Brain microvascular endothelial cell (primary cell): ENCODE results near the gene ANKRD18A.
"Not testable (repeated sequence)": the region's sequence is repeated elsewhere in the genome, so short reads cannot be mapped to it uniquely, and the experiment has no call there.

Source experiments
- DNase-seq: peaks from one replicate; pipeline ENCODE4 v3.0.0-alpha.2; 2020
- H3K27ac ChIP-seq: fragments of 250-450 bp; sonication (Bioruptor Pico); 2 replicates; pipeline ENCODE4 v1.5.1; 2020; ENCODE audit warnings: mild to moderate bottlenecking, moderate library complexity
- H3K27me3 ChIP-seq: fragments of 250-450 bp; sonication (Bioruptor Pico); replicated peaks from 2 replicates; pipeline ENCODE4 v1.5.1; 2020; ENCODE audit warnings: mild to moderate bottlenecking
- H3K36me3 ChIP-seq: fragments of 250-450 bp; sonication (Bioruptor Pico); replicated peaks from 2 replicates; pipeline ENCODE4 v1.5.1; 2020; ENCODE audit warnings: mild to moderate bottlenecking
- H3K4me3 ChIP-seq: 2 replicates; pipeline ENCODE4 v1.5.1; 2011; ENCODE audit warnings: low read depth, mild to moderate bottlenecking, control low read depth, low read length, moderate library complexity
- CTCF ChIP-seq: IDR thresholded peaks from 2 replicates; pipeline ENCODE4 v1.5.1; 2011; ENCODE audit warnings: low read depth, mild to moderate bottlenecking, moderate library complexity, low read length, control low read depth, inconsistent platforms; ENCODE audit errors: missing control alignments
- in situ Hi-C: cut with HindIII; loops from 2 replicates; pipeline ENCODE4 v1.10.0; 2017; ENCODE audit warnings: low sequenced_read_pairs, low pct_ligation_motif_present

Gene ANKRD18A

GRCh38 chr9:38561134-38561533 is 59.3 kb downstream of the ANKRD18A start:
- in situ Hi-C loops, H3K27ac ChIP-seq, H3K27me3 ChIP-seq, DNase-seq, H3K4me3 ChIP-seq, H3K36me3 ChIP-seq: not testable (repeated sequence)

- H3K27me3 ChIP-seq, H3K27ac ChIP-seq, H3K36me3 ChIP-seq, in situ Hi-C loops, DNase-seq, H3K4me3 ChIP-seq: not testable (repeated sequence)
Observed at GRCh38 chr9:38559172-38559571, 61.2 kb downstream of the ANKRD18A start.

DNA sequence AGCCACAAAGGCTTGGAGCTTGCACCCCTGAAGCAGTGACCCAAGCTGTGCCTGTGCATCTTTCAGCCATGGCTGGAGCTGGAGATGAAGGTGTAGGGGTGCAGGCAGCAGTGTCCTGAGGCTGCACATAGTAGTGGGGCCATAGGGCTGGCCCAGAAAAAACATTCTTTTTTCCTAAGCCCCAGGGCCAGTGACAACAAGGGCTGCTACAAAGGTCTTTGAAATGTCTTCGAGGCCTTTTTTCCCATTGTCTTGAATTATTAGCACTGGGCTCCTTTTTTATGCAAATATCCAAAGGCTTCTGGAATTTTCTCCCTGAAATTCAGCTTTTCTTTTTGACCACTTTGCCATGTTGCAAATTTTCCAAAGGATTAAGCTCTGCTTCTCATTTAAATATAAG is 62.6 kb downstream of the ANKRD18A start:
- H3K27ac ChIP-seq, H3K36me3 ChIP-seq, in situ Hi-C loops, DNase-seq, H3K4me3 ChIP-seq, H3K27me3 ChIP-seq: not testable (repeated sequence)

DNA sequence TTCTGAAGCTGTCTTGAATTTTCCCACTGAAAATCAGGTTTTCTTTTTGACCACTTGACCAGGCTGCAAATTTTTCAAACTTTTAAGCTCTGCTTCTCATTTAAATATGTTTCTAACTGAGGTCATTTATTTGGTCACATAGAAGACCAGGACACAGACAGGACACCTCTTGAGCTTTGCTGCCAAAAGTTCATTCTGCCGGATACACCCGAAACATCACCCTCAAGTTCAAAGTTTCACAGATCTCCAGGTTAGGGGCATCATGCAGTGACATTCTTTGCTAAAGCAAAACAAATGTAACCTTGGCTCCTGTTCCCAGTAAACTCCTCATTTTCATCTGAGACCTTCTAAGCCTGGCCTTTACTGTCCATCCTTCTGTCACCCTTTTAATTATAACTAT is 65.4 kb downstream of the ANKRD18A start:
- H3K36me3 ChIP-seq, H3K27me3 ChIP-seq, H3K27ac ChIP-seq, in situ Hi-C loops, H3K4me3 ChIP-seq, DNase-seq: not testable (repeated sequence)

DNA sequence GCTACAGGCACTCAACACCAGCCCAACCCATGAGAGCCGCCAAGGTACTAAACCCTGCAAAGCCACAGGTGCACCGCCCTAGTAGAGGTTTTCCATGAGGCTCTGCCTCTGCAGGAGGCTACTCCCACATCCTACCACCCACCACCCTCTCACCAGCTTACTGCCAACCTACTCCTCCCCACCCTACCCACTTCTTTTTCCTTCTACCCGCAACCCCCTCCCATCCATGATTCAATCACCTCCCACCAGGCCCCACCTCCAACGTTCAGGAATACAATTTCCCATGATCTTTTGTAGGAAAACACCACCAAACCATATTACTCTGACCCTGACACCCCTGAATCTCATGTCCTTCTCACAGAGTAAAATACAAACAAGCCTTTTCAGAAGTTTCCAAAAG is 67.4 kb downstream of the ANKRD18A start:
- H3K27me3 ChIP-seq, in situ Hi-C loops, DNase-seq, H3K4me3 ChIP-seq, H3K36me3 ChIP-seq, H3K27ac ChIP-seq: not testable (repeated sequence)

- H3K36me3 ChIP-seq, H3K27ac ChIP-seq, H3K27me3 ChIP-seq, H3K4me3 ChIP-seq, in situ Hi-C loops, DNase-seq: not testable (repeated sequence)
Observed at GRCh38 chr9:38546497-38547163, 73.8 kb downstream of the ANKRD18A start.

- H3K27ac ChIP-seq, H3K27me3 ChIP-seq, H3K36me3 ChIP-seq, in situ Hi-C loops, H3K4me3 ChIP-seq: not testable (repeated sequence)
- peak; percentile 20 for DNase-seq
Observed at GRCh38 chr9:38540535-38540934, 79.9 kb downstream of the ANKRD18A start.

GRCh38 chr9:38529317-38529716 is 91.1 kb downstream of the ANKRD18A start:
- no peak for TF ChIP-seq CTCF
- in situ Hi-C loops: no loop called here
- no peak overlapping the region for H3K27ac ChIP-seq
- no peak overlapping the region for H3K4me3 ChIP-seq
- no peak for DNase-seq
- H3K27me3 ChIP-seq: no peaks in the 10 kb centered on the region
- H3K36me3 ChIP-seq: no peaks in the 10 kb centered on the region

DNA sequence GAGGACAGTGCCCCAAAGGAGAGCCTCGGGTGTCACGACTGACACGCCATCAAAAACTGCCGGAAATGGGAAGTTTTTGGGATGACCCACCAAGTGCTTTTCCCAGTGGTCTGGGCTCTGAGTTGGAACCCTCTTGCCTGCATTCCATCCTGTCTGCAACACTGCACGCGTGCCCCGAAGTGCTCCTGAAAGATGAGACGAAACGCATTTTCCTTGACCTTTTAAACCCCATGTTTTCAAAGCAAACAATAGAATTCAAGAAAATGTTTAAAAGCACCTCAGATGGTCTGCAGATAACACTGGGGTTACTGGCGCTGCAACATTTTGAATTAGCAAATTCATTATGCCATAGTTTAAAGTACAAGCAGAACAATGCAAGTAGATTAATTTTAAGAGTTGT is 92.9 kb downstream of the ANKRD18A start:
- peak; percentile 9 for DNase-seq
- no peaks in the 10 kb centered on the region for H3K27me3 ChIP-seq
- no peaks in the 10 kb centered on the region for H3K36me3 ChIP-seq
- H3K27ac ChIP-seq: no peak overlapping the region
- no peak for TF ChIP-seq CTCF
- no peak overlapping the region for H3K4me3 ChIP-seq
- in situ Hi-C loops: no loop called here
